GM19328 (cell line): ENCODE results near the gene KIAA1328.
"Not testable (repeated sequence)": the region's sequence is repeated elsewhere in the genome, so short reads cannot be mapped to it uniquely, and the experiment has no call there.

Experiments used
- ATAC-seq: cut with Tn5 transposase; IDR thresholded peaks from one replicate; pipeline ENCODE4 v1.9.1; 2021; ENCODE audit warnings: mild to moderate bottlenecking, moderate library complexity; ENCODE audit not compliant: unreplicated experiment

KIAA1328 gene

DNA sequence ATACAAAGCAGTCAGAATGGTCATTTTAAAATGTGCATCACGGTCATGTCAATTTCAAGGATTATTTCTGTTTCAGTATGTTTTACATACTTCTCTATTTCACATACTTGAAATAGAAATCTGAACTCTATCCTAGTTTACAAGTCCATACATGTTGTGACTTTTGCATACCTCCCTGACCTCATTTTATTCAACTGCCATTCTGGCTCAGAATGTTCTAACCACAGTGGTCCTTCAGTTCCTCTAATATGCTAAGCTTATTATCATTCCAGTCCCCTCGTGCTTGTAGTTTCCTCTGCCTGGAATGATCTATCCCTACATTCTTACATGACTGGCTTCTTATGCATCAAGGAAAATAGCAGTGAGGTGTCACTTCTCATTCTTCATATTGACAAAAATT, 295.6 kb downstream of the KIAA1328 start:
- ATAC-seq, result no peak

GRCh38 chr18:37135177-37135576, 306.2 kb downstream of the KIAA1328 start:
- no peak for ATAC-seq

GRCh38 chr18:37138456-37138855, 309.5 kb downstream of the KIAA1328 start:
- ATAC-seq, result no peak

DNA sequence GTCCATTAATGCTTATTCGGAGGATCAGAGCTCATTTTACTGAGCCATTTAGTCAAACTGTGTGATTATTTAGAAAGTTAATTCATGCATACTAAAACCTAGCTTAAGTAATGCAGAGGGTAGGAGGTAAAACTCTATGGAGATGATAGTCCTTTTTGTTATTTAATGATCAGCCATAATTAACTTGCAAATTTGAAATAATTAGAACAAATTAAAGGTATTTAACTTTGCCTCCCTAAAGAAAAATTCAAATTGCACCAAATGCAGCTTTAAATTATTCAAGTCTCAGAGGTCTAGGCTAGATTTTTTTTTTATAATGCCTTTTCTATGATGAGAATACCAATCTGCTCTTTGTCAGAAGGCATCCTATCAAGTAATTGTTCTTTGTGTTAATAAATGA, 310.9 kb downstream of the KIAA1328 start:
- ATAC-seq, result no peak

DNA sequence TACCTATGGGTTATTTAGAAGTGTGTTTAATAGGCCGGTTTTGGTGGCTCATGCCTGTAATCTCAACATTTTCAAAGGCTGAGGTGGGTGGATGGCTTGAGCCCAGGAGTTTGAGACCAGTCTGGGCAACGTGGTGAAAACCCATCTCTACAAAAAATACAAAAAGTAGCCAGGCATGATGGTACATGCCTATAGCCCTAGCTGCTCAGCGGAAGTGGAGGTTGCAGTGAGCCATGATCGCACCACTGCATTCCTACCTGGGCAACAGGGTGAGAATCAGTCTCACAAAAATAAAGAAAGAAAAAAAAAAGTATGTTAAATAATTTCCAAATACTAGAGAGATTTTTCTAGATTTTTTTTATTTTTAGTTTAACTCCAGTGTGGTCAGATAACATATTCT, 316.0 kb downstream of the KIAA1328 start:
- ATAC-seq, result no peak

DNA sequence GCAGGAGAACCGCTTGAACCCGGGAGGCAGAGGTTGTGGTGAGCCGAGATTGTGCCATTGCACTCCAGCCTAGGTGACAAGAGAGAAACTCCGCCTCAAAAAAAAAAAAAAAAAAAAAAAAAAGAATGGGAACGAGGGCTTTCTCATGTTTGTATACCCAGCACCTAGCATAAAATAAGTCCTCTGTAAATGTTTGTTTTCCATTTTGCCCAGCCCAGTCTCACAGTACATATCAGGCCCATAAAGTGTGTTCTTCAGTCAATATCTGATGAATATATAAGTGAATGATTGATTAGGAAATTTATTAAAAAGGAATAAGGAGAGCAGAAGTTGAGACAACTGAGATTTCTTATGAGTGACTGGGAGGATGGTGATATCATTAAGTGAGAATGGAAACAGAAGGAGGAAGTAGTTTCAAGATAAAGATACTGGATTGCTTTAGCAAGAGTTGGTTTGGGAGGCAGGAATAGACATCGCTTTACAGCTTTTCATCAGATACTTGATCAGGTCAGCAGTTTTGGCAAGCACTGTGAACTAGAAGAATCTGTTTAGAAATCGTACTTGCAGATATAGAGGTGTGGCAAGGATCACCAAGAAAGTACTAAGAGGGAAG, 327.5 kb downstream of the KIAA1328 start:
- no peak for ATAC-seq

- ATAC-seq, result no peak
Measured at GRCh38 chr18:37160038-37160820, 331.3 kb downstream of the KIAA1328 start.

- ATAC-seq, result no peak
Measured at GRCh38 chr18:37161491-37161890, 332.6 kb downstream of the KIAA1328 start.

GRCh38 chr18:37162551-37162950, 333.6 kb downstream of the KIAA1328 start:
- ATAC-seq, result no peak

- no peak for ATAC-seq
Measured at GRCh38 chr18:37163119-37163518, 334.2 kb downstream of the KIAA1328 start.

GRCh38 chr18:37166491-37166890, 337.6 kb downstream of the KIAA1328 start:
- no peak for ATAC-seq

DNA sequence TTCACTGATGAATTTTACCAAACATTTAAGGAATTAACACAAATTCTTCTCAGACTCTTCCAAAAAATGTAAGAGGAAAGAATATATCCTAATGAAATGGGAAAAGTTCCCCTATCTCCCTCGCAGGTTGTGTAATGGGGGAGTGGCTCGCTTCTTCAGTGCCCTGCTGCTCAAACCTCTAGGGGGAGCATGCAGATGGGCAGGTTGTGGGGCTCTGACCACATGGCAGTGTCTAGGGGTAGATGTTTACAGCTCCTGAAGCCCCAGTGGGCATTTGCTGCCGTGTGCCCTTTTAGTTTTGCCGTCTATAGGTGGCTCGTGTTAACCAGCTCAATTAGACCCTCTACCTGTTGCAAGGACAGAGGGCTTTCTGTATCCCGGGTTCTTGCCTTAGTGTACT, 338.0 kb downstream of the KIAA1328 start:
- not testable (repeated sequence) for ATAC-seq

GRCh38 chr18:37170984-37171383, 342.1 kb downstream of the KIAA1328 start:
- ATAC-seq, result no peak

DNA sequence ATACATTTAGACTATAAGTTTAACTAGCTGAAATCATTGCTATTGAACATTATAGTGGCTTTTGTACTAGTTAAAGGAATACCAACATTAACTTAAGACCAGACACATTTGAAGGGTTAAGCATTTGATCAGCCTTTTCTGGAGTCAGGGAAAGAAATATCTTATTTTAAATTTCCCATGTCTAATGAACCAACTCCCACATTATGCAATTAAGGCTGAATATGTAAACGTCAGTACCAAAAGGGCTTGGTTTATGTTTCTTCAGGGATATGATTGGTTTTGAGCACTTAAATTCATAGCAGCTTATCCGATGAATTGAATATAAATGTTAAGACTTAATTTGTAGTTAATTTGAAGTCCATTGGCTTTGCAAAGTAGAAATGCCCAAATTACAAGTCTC, 344.5 kb downstream of the KIAA1328 start:
- ATAC-seq, result no peak

- no peak for ATAC-seq
Measured at GRCh38 chr18:37175727-37176620, 347.0 kb downstream of the KIAA1328 start.

GRCh38 chr18:37176621-37176934, 347.7 kb downstream of the KIAA1328 start:
- ATAC-seq, result no peak

DNA sequence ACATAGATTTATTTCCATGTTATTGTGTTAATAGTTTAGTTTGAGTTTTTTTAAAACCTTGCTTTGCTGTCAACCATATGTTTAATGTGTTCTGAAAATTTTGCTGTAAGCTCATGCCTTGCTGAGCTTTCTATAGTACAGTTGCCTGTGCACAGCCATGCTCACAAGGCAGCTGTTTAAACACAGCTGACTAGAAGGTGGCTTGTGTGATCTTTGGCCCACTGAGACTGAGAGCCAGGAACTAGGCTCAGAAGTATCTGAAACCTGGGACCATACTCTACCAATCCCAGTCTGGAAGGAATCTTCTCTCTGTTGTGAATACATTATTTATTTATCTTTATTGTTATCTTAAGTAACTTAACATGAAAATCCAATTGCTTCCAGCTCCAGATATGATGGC, 350.5 kb downstream of the KIAA1328 start:
- ATAC-seq, result no peak

- no peak for ATAC-seq
Measured at GRCh38 chr18:37180086-37180485, 351.2 kb downstream of the KIAA1328 start.

DNA sequence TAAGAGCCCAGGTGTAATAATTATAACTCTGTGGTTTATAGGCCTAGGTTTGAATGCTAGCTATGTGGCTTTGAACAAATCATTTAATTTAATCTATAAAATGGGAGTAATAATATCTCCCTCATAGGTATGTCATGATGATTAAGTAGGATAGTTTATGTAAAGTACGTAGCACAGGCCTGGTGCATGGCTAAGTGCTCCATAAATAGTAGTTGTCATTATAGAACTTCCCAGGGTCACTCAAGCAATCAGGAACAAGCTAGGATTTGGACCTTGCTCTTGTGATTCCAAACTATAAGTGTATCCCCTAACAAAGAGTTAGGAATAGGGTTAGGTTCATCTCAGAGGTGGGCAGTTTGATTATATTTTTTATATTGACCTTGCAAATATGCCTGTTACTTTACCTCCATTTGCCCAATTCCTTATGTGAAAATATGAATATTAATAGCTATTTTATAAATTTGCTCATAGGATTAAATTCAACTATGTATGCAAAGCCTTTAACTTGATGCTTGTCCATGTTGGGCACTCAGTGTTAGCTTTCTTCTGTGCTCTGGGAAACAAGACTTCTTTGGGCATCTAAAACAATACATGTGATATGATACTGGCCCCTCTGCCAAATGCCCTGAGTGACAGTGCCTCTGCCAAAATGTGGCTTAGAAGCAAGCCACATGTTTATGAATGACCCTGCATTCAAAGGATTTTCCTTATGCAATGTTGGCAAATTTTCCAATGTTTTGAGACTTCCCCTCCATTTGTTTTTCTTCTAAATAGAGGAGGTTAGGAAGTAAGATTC, 353.6 kb downstream of the KIAA1328 start:
- ATAC-seq, result no peak

- ATAC-seq, result no peak
Measured at GRCh38 chr18:37184209-37184868, 355.4 kb downstream of the KIAA1328 start.
